ENCODE measurements around the gene CLDND2.

GRCh38 chr19:51375504-51376221, 6.9 kb upstream of the CLDND2 start:
- TF ChIP-seq CTCF (conservative IDR thresholded peaks at IDR 0.05 in 1 of 2, IDR thresholded peaks at IDR 0.05 in 1 of 2; ENCODE audit: low read depth in 1 of 2, low read length in 2 of 2) (no peak), EZH2 (IDR thresholded peaks at IDR 0.05; ENCODE audit: low read length, missing control alignments) (no peak)

All from fibroblast of lung (primary cell).